ENCODE results near the gene ARHGAP24.

DNA sequence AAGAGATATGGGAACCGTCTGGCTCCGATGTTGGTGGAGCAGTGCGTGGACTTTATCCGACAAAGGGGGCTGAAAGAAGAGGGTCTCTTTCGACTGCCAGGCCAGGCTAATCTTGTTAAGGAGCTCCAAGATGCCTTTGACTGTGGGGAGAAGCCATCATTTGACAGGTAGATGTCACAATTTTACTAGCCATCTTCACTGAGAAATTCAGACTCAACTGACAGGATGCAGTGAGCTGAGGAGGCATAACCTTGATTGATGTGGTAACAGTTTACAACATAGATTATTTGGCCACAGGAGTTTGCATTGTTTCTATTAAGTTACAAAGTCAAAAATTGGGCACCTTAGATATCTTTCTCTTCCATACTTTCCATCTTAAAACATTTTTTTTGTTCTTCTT lies 467.2 kb downstream of the ARHGAP24 start:
- TF ChIP-seq, protein P1, sequence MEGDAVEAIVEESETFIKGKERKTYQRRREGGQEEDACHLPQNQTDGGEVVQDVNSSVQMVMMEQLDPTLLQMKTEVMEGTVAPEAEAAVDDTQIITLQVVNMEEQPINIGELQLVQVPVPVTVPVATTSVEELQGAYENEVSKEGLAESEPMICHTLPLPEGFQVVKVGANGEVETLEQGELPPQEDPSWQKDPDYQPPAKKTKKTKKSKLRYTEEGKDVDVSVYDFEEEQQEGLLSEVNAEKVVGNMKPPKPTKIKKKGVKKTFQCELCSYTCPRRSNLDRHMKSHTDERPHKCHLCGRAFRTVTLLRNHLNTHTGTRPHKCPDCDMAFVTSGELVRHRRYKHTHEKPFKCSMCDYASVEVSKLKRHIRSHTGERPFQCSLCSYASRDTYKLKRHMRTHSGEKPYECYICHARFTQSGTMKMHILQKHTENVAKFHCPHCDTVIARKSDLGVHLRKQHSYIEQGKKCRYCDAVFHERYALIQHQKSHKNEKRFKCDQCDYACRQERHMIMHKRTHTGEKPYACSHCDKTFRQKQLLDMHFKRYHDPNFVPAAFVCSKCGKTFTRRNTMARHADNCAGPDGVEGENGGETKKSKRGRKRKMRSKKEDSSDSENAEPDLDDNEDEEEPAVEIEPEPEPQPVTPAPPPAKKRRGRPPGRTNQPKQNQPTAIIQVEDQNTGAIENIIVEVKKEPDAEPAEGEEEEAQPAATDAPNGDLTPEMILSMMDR (IDR thresholded peaks at IDR 0.05; ENCODE audit: poor library complexity), result no peak
- no peak for TF ChIP-seq EZH2phosphoT487 (IDR thresholded peaks at IDR 0.05; ENCODE audit: low read depth, severe bottlenecking, unreplicated experiment)
